Mesothelial cell of epicardium (in vitro differentiated cells): ENCODE measurements around the gene FOSL1. TPM values are rescaled to one million over a fixed set of nuclear protein-coding genes. Genes with fewer than 3 reads are reported as not detected.

Experiments used
- DNase-seq, 2 experiments: peaks; one replicate each; pipeline ENCODE4 v3.0.0; 2021; ENCODE audit warnings: low spot score in 2 of 2; ENCODE audit not compliant: unreplicated experiment in 2 of 2
- H3K27ac Mint-ChIP-seq: 2 replicates; pipeline ENCODE4 v1.8.0; 2021; ENCODE audit warnings: mixed read lengths
- H3K27me3 Mint-ChIP-seq: 2 replicates; pipeline ENCODE4 v1.8.0; 2021; ENCODE audit warnings: low read depth, mixed read lengths
- H3K36me3 Mint-ChIP-seq: 2 replicates; pipeline ENCODE4 v1.8.0; 2021; ENCODE audit warnings: mixed read lengths
- H3K4me1 Mint-ChIP-seq: 2 replicates; pipeline ENCODE4 v1.8.0; 2021; ENCODE audit warnings: mixed read lengths
- H3K4me3 Mint-ChIP-seq: 2 replicates; pipeline ENCODE4 v1.8.0; 2021; ENCODE audit warnings: mild to moderate bottlenecking, moderate library complexity, mixed read lengths
- H3K9me3 Mint-ChIP-seq: 2 replicates; pipeline ENCODE4 v1.8.0; 2021; ENCODE audit warnings: mixed read lengths
- CTCF ChIP-seq: fragments of 200-600 bp; sonication (generic); IDR thresholded peaks from one replicate; pipeline ENCODE4 v1.5.0; 2021; ENCODE audit warnings: antibody characterized with exemption; ENCODE audit not compliant: unreplicated experiment
- total RNA-seq: library from RNA; stranded (reverse); gene quantifications from 3 replicates; pipeline ENCODE4 v1.2.1, GENCODE V29; 2021

FOSL1 gene
- total RNA-seq, 1 donor from 2014 or later = 3.1 TPM

GRCh38 chr11:65854852-65855837 lies 45.0 kb downstream of the FOSL1 start:
- TF ChIP-seq CTCF = no peak
- Mint-ChIP-seq H3K27me3 (no peaks in the 10 kb centered on the region), H3K9me3 (no peaks in the 10 kb centered on the region), H3K4me3 (peak overlapping the region; percentile 79), H3K27ac (peak overlapping the region; percentile 50), H3K4me1 (peaks cover 28% of the 10 kb centered on the region), H3K36me3 (peaks cover 38% of the 10 kb centered on the region)
- DNase-seq = peak in 1 of 2 experiments; percentile 34

GRCh38 chr11:65854161-65854592 lies 46.0 kb downstream of the FOSL1 start:
- H3K27ac Mint-ChIP-seq = no peak overlapping the region
- H3K4me1 Mint-ChIP-seq = peaks cover 24% of the 10 kb centered on the region
- no peaks in the 10 kb centered on the region for H3K9me3 Mint-ChIP-seq
- H3K4me3 Mint-ChIP-seq = peak overlapping the region; percentile 4
- peaks cover 38% of the 10 kb centered on the region for H3K36me3 Mint-ChIP-seq
- peak in 1 of 2 experiments; percentile 20 for DNase-seq
- TF ChIP-seq CTCF = no peak
- no peaks in the 10 kb centered on the region for H3K27me3 Mint-ChIP-seq

- Mint-ChIP-seq H3K36me3 (peaks cover 38% of the 10 kb centered on the region), H3K27ac (peak overlapping the region; percentile 12)
Observed at GRCh38 chr11:65853246-65853979, 46.8 kb downstream of the FOSL1 start.

GRCh38 chr11:65852508-65853245 lies 47.5 kb downstream of the FOSL1 start:
- Mint-ChIP-seq H3K4me3 (no peak overlapping the region), H3K9me3 (no peaks in the 10 kb centered on the region), H3K27me3 (no peaks in the 10 kb centered on the region), H3K27ac (no peak overlapping the region), H3K36me3 (peaks cover 38% of the 10 kb centered on the region), H3K4me1 (peaks cover 15% of the 10 kb centered on the region)
- no peak for DNase-seq
- TF ChIP-seq CTCF = no peak

More at GRCh38 chr11:65853246-65853979, 46.8 kb downstream of the FOSL1 start:
- no peaks in the 10 kb centered on the region for H3K9me3 Mint-ChIP-seq
- DNase-seq = no peak
- peaks cover 18% of the 10 kb centered on the region for H3K4me1 Mint-ChIP-seq
- TF ChIP-seq CTCF = no peak
- no peaks in the 10 kb centered on the region for H3K27me3 Mint-ChIP-seq
- H3K4me3 Mint-ChIP-seq = no peak overlapping the region

GRCh38 chr11:65851811-65852507 lies 48.2 kb downstream of the FOSL1 start:
- Mint-ChIP-seq H3K27ac (no peak overlapping the region), H3K27me3 (no peaks in the 10 kb centered on the region), H3K4me1 (peaks cover 15% of the 10 kb centered on the region), H3K4me3 (no peak overlapping the region), H3K9me3 (no peaks in the 10 kb centered on the region), H3K36me3 (peaks cover 38% of the 10 kb centered on the region)
- no peak for TF ChIP-seq CTCF
- no peak for DNase-seq
